Dedifferentiated amniotic fluid mesenchymal stem cell (primary cell): ENCODE results near the gene ABCF2.

Experiments used
- DNase-seq: peaks from one replicate; pipeline ENCODE4 v3.0.0-alpha.2; 2016; ENCODE audit errors: extremely low spot score

ABCF2 gene

GRCh38 chr7:151242159-151243044 lies 15.4 kb upstream of the ABCF2 start:
- DNase-seq = no peak

- DNase-seq = no peak
These were observed 14.7 kb upstream of the ABCF2 start for GRCh38 chr7:151241755-151242096.

- no peak for DNase-seq
These were observed 14.1 kb upstream of the ABCF2 start for GRCh38 chr7:151240942-151241754.

GRCh38 chr7:151240536-151240935 lies 13.5 kb upstream of the ABCF2 start:
- no peak for DNase-seq

GRCh38 chr7:151239837-151240459 lies 12.9 kb upstream of the ABCF2 start:
- no peak for DNase-seq

GRCh38 chr7:151238924-151239836 lies 12.2 kb upstream of the ABCF2 start:
- DNase-seq = no peak

- no peak for DNase-seq
These were observed 11.3 kb upstream of the ABCF2 start for GRCh38 chr7:151238190-151238810.

GRCh38 chr7:151237244-151238189 lies 10.5 kb upstream of the ABCF2 start:
- no peak for DNase-seq

GRCh38 chr7:151236406-151236805 lies 9.4 kb upstream of the ABCF2 start:
- no peak for DNase-seq

GRCh38 chr7:151235091-151235787 lies 8.2 kb upstream of the ABCF2 start:
- DNase-seq = no peak

GRCh38 chr7:151233804-151234203 lies 6.8 kb upstream of the ABCF2 start:
- DNase-seq = no peak

- DNase-seq = peak; percentile 73
These were observed 6.1 kb upstream of the ABCF2 start for GRCh38 chr7:151232917-151233701.

GRCh38 chr7:151232091-151232916 lies 5.3 kb upstream of the ABCF2 start, which contains the start of gene CHPF2:
CHPF2 (plus strand) TSS chr7:151232483; CDS start chr7:151234012, 1,529 bp downstream.
- peak; percentile 84 for DNase-seq

- DNase-seq = no peak
These were observed 4.1 kb upstream of the ABCF2 start for GRCh38 chr7:151231080-151231479.

GRCh38 chr7:151229249-151229648 lies 2.2 kb upstream of the ABCF2 start:
- DNase-seq = no peak

GRCh38 chr7:151228024-151228866 lies 1.2 kb upstream of the ABCF2 start:
- DNase-seq = no peak

GRCh38 chr7:151226560-151226874 lies 488 bp downstream of the ABCF2 start:
- no peak for DNase-seq
